GM21526 (cell line): Measurements from ENCODE around the gene C2.
"Not testable (repeated sequence)": the region's sequence is repeated elsewhere in the genome, so short reads cannot be mapped to it uniquely, and the experiment has no call there.

Source experiments
- ATAC-seq: cut with Tn5 transposase; IDR thresholded peaks from one replicate; pipeline ENCODE4 v1.9.1; 2021; ENCODE audit warnings: moderate library complexity; ENCODE audit not compliant: unreplicated experiment, low FRiP score

Gene C2

GRCh38 chr6:31920811-31921210 is 6.7 kb upstream of the C2 start:
- ATAC-seq, result no peak

- ATAC-seq, result no peak
These were observed 4.6 kb upstream of the C2 start for GRCh38 chr6:31922942-31923341.

GRCh38 chr6:31927863-31928671 is 550 bp downstream of the C2 start:
- no peak for ATAC-seq

GRCh38 chr6:31928672-31928939 is 1.1 kb downstream of the C2 start:
- no peak for ATAC-seq

GRCh38 chr6:31930962-31931361 is 3.4 kb downstream of the C2 start:
- ATAC-seq, result no peak

- ATAC-seq, result not testable (repeated sequence)
These were observed 4.6 kb downstream of the C2 start for GRCh38 chr6:31932137-31932536.

- ATAC-seq, result no peak
These were observed 6.0 kb downstream of the C2 start for GRCh38 chr6:31933537-31933936.

GRCh38 chr6:31935021-31935420 is 7.5 kb downstream of the C2 start:
- no peak for ATAC-seq

GRCh38 chr6:31935823-31936222 is 8.3 kb downstream of the C2 start:
- no peak for ATAC-seq

- no peak for ATAC-seq
These were observed 12.7 kb downstream of the C2 start for GRCh38 chr6:31940256-31940664.

GRCh38 chr6:31943742-31944141 is 16.2 kb downstream of the C2 start:
- no peak for ATAC-seq

- ATAC-seq, result no peak
These were observed 17.6 kb downstream of the C2 start for GRCh38 chr6:31945154-31945506.

- no peak for ATAC-seq
These were observed 18.2 kb downstream of the C2 start, which contains the start of gene CFB for GRCh38 chr6:31945507-31946369. Gene CFB (plus strand): TSS chr6:31946095. CDS start chr6:31946222, 127 bp downstream.

GRCh38 chr6:31946370-31946885 is 18.9 kb downstream of the C2 start:
- ATAC-seq, result no peak

- ATAC-seq, result no peak
These were observed 19.7 kb downstream of the C2 start for GRCh38 chr6:31947070-31947675.

- no peak for ATAC-seq
These were observed 20.3 kb downstream of the C2 start for GRCh38 chr6:31947864-31948263.

- no peak for ATAC-seq
These were observed 20.8 kb downstream of the C2 start for GRCh38 chr6:31948306-31948705.

GRCh38 chr6:31948753-31949413 is 21.4 kb downstream of the C2 start:
- no peak for ATAC-seq

- ATAC-seq, result no peak
These were observed 22.5 kb downstream of the C2 start for GRCh38 chr6:31949926-31950548.

- ATAC-seq, result no peak
These were observed 24.8 kb downstream of the C2 start for GRCh38 chr6:31952140-31952805.
